SK-N-SH treated with all-trans-retinoic acid at 6 μM for 48 hours (cell line): ENCODE data around the gene CHPF.

Experiments
- CREB5 ChIP-seq: fragments of 250-450 bp; sonication (Bioruptor Pico); IDR thresholded peaks from 2 replicates; pipeline ENCODE4 v1.5.1; 2020; ENCODE audit warnings: low read depth, mild to moderate bottlenecking, moderate library complexity
- ISL1 ChIP-seq: fragments of 250-450 bp; sonication (Bioruptor Pico); IDR thresholded peaks from 2 replicates; pipeline ENCODE4 v2.1.2; 2022; ENCODE audit warnings: mild to moderate bottlenecking, moderate library complexity
- PPARA ChIP-seq: fragments of 250-450 bp; sonication (Bioruptor Pico); IDR thresholded peaks from 2 replicates; pipeline ENCODE4 v1.5.0; 2020; ENCODE audit warnings: mild to moderate bottlenecking, borderline replicate concordance

- TF ChIP-seq ISL1 (CRISPR knock-in tag) (no peak), PPARA (no peak), CREB5 (CRISPR knock-in tag) (no peak)
Measured at GRCh38 chr2:219525533-219526232, 17.9 kb downstream of the CHPF start.
